ENCODE measurements around the gene TCF7L1.

TCF7L1 gene

GRCh38 chr2:85231952-85232351 lies 98.8 kb downstream of the TCF7L1 start:
- DNase-seq, result no peak

- DNase-seq, result no peak
These were observed 101.7 kb downstream of the TCF7L1 start for GRCh38 chr2:85234868-85235267.

- DNase-seq, result no peak
These were observed 102.1 kb downstream of the TCF7L1 start for GRCh38 chr2:85235281-85235680.

- DNase-seq, result no peak
These were observed 102.9 kb downstream of the TCF7L1 start for GRCh38 chr2:85236084-85236483.

- no peak for DNase-seq
These were observed 104.8 kb downstream of the TCF7L1 start for GRCh38 chr2:85237849-85238565.

- DNase-seq, result no peak
These were observed 105.4 kb downstream of the TCF7L1 start for GRCh38 chr2:85238607-85239006.

- no peak for DNase-seq
These were observed 105.9 kb downstream of the TCF7L1 start for GRCh38 chr2:85239102-85239501.

GRCh38 chr2:85240055-85240454 lies 106.9 kb downstream of the TCF7L1 start:
- DNase-seq, result no peak

- no peak for DNase-seq
These were observed 109.1 kb downstream of the TCF7L1 start for GRCh38 chr2:85242321-85242720.

- peak; percentile 11 for DNase-seq
These were observed 110.2 kb downstream of the TCF7L1 start for GRCh38 chr2:85243101-85244072.

- DNase-seq, result no peak
These were observed 111.6 kb downstream of the TCF7L1 start for GRCh38 chr2:85244828-85245227.

- no peak for DNase-seq
These were observed 112.7 kb downstream of the TCF7L1 start for GRCh38 chr2:85245891-85246290.

GRCh38 chr2:85246348-85246747 lies 113.2 kb downstream of the TCF7L1 start:
- peak; percentile 26 for DNase-seq

- no peak for DNase-seq
These were observed 114.4 kb downstream of the TCF7L1 start for GRCh38 chr2:85247610-85248009.

- peak; percentile 54 for DNase-seq
These were observed 115.7 kb downstream of the TCF7L1 start for GRCh38 chr2:85248773-85249509.

GRCh38 chr2:85250045-85250444 lies 116.9 kb downstream of the TCF7L1 start:
- DNase-seq, result no peak

GRCh38 chr2:85251070-85251616 lies 118.0 kb downstream of the TCF7L1 start:
- DNase-seq, result peak; percentile 58

- no peak for DNase-seq
These were observed 120.7 kb downstream of the TCF7L1 start for GRCh38 chr2:85253890-85254289.

GRCh38 chr2:85254540-85255300 lies 121.5 kb downstream of the TCF7L1 start:
- no peak for DNase-seq

- no peak for DNase-seq
These were observed 122.2 kb downstream of the TCF7L1 start for GRCh38 chr2:85255456-85255812.

- no peak for DNase-seq
These were observed 122.8 kb downstream of the TCF7L1 start for GRCh38 chr2:85255813-85256594.
